Measurements from ENCODE around the gene TSSK2. TPM values are rescaled to one million over a fixed set of nuclear protein-coding genes. Genes with fewer than 3 reads are reported as not detected.

TSSK2 gene
- total RNA-seq, 4 donors from 2014 or later, result 0.59 to 0.94 (median 0.78) TPM; not detected in 1

DNA sequence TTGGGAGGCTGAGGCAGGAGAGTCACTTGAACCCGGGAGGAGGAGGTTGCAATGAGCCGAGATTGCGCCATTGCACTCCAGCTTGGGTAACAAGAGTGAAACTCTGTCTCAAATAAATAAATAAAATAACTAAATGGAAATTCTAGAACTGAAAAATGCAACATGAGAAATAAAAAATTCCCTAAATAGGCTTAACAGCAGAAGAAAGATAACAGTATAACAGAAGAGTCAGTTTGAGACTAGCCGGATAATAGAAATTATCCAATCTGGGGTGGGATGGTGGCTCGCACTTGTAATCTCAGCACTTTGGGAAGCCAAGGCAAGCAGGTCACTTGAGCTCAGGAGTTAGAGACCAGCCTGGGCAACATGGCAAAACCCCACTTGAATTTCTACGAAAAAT, 33.3 kb downstream of the TSSK2 start:
- H3K4me1 ChIP-seq, result peaks cover 2 to 5% of the 10 kb centered on the region in 2 donors
- TF ChIP-seq POLR2A (IDR thresholded peaks at IDR 0.05), result no peak
- TF ChIP-seq, protein P1, sequence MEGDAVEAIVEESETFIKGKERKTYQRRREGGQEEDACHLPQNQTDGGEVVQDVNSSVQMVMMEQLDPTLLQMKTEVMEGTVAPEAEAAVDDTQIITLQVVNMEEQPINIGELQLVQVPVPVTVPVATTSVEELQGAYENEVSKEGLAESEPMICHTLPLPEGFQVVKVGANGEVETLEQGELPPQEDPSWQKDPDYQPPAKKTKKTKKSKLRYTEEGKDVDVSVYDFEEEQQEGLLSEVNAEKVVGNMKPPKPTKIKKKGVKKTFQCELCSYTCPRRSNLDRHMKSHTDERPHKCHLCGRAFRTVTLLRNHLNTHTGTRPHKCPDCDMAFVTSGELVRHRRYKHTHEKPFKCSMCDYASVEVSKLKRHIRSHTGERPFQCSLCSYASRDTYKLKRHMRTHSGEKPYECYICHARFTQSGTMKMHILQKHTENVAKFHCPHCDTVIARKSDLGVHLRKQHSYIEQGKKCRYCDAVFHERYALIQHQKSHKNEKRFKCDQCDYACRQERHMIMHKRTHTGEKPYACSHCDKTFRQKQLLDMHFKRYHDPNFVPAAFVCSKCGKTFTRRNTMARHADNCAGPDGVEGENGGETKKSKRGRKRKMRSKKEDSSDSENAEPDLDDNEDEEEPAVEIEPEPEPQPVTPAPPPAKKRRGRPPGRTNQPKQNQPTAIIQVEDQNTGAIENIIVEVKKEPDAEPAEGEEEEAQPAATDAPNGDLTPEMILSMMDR (IDR thresholded peaks at IDR 0.05), result no peak
- DNase-seq, result no peak
- no peak overlapping the region for H3K4me3 ChIP-seq (replicated peaks in 1 of 3)
- no peaks in the 10 kb centered on the region for H3K36me3 ChIP-seq
- H3K27me3 ChIP-seq, result peaks cover 4% of the 10 kb centered on the region
- 92 to 93% methylated on average over 6 of the region's 6 CpGs for WGBS, 2 donors
- no peak overlapping the region for H3K27ac ChIP-seq
- no peaks in the 10 kb centered on the region for H3K9me3 ChIP-seq
- intact Hi-C loops (cut with DNase I), result no loop called here

DNA sequence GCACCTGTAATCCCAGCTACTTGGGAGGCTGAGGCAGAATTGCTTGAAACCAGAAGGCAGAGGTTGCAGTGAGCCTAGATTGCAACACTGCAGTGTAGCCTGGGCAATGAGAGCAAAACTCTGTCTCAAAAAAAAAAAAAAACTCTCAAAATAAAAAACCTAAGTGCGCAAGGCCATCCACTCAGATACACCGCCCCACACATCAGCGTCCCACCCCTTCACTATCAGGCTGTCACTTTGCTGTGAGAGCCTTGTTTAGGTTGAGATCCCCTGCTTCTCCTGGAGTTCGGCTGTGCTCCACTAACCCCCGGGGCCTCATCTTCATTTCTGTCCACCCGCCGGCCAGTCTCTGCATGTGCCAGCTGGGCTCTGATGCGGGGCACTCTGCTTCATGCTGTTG, 35.3 kb downstream of the TSSK2 start:
- H3K4me1 ChIP-seq, result peaks cover 13 to 18% of the 10 kb centered on the region in 2 donors
- TF ChIP-seq POLR2A (IDR thresholded peaks at IDR 0.05), result no peak
- TF ChIP-seq, protein P1 (IDR thresholded peaks at IDR 0.05), result no peak
- no peak overlapping the region for H3K4me3 ChIP-seq (replicated peaks in 1 of 3)
- 78 to 83% methylated on average over 8 of the region's 8 CpGs for WGBS, 2 donors
- H3K27ac ChIP-seq, result no peak overlapping the region
- intact Hi-C loops (cut with DNase I), result no loop called here
- no peak for DNase-seq
- H3K9me3 ChIP-seq, result no peaks in the 10 kb centered on the region
- no peaks in the 10 kb centered on the region for H3K36me3 ChIP-seq
- peaks cover 4% of the 10 kb centered on the region for H3K27me3 ChIP-seq

DNA sequence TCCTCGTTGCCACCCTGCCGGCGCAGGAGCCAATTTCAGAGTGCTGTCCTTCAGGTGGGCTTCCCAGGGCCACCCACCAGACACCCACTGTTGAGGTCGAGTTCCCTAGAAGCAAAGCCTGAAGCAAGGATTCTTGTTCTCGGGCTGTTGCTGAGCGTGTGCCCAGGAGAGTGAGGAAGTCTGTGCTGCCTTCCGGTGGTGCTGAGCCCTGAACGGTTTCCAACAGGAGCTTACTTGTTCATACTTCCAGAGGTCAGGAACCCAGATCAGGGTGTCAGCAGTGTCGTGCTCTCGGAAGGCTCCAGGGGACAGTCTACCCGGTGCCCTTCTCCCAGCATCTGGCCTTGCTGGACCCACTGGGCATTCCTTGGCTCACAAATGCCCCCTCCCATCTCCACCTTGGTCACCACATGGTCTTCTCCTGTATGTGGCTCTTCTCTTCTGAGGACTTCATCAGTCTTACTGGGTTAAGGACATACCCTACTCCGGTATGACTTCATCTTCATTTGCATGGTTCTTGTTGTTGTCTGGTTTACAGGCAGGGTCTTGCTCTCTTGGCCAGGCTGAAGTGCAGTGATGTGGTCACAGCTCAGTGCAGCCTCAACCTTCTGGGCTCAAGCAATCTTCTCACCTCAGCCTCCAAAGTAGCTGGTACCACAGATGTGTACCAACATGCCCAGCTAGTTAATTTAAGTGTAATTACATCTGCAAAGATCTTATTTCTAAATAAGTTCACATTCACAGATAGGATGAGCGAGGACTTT, 36.2 kb downstream of the TSSK2 start:
- H3K4me1 ChIP-seq, result peaks cover 16 to 21% of the 10 kb centered on the region in 2 donors
- H3K9me3 ChIP-seq, result no peaks in the 10 kb centered on the region
- no peaks in the 10 kb centered on the region for H3K36me3 ChIP-seq
- DNase-seq, result no peak
- intact Hi-C loops (cut with DNase I), result no loop called here
- peaks cover 4% of the 10 kb centered on the region for H3K27me3 ChIP-seq
- TF ChIP-seq, protein P1 (IDR thresholded peaks at IDR 0.05), result no peak
- TF ChIP-seq POLR2A (IDR thresholded peaks at IDR 0.05), result no peak
- 71 to 86% methylated on average over 5 to 13 of the region's 13 CpGs for WGBS, 2 donors
- no peak overlapping the region for H3K27ac ChIP-seq
- no peak overlapping the region for H3K4me3 ChIP-seq (replicated peaks in 1 of 3)

DNA sequence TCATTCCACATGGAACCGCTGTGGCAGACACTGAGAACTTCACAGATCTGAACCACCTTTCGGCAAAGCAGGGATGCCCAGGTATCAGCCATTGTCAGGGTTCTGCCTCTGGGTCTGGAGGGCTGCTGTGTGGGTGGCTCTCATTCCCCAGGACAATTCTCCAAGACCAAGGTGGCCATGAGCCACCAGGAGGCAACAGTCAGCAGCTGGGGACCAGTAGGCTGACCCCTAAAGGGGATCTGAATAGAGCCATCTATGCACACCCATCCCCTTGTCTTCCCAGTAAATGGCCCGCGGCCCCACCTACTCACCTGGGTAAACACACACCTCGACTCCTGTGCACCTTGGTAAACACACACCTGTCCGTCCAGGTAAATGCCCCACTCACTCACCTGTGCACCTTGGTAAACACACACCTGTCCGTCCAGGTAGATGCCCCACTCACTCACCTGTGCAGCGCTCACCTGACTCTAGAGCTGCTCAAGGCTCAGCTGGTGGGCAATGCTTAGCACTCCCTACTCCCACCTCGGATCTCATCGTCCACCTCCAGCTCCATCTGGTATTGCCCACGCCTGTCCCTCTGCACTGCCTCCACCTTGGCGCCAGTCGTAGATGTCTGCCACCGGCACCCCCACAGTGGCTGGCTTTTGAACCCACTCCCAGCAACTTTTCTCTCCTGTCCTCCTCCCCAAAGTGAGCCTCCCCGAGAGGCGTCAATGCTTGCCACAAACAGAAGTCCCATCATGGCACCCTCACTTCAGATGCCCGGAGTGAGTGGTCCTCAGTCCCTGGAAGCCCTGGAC, 37.2 kb downstream of the TSSK2 start:
- intact Hi-C loops (cut with DNase I), result no loop called here
- 54 to 66% methylated on average over 17 of the region's 17 CpGs for WGBS, 2 donors
- Histone ChIP-seq H3K27ac (no peak overlapping the region), H3K4me3 (replicated peaks in 1 of 3) (no peak overlapping the region), H3K36me3 (no peaks in the 10 kb centered on the region), H3K9me3 (no peaks in the 10 kb centered on the region), H3K27me3 (peaks cover 4% of the 10 kb centered on the region), H3K4me1 (peaks cover 19 to 31% of the 10 kb centered on the region in 2 donors)
- no peak for DNase-seq
- TF ChIP-seq POLR2A (IDR thresholded peaks at IDR 0.05), result no peak
- TF ChIP-seq, protein P1 (IDR thresholded peaks at IDR 0.05), result no peak

Measured in thyroid gland (tissue), 4 donors.